Panc1 (cell line): Measurements from ENCODE around the gene C19orf38. TPM values are rescaled to one million over a fixed set of nuclear protein-coding genes. Genes with fewer than 3 reads are reported as not detected.

Source experiments
- ATAC-seq: fragments of 200-7000 bp; cut with Tn5 transposase; 2 replicates; pipeline ENCODE4 v1.9.1; 2020; ENCODE audit warnings: mild to moderate bottlenecking, moderate library complexity
- BruUV-seq: library from RNA; stranded (reverse); fragments of 400-500 nt; replicated peaks from 2 replicates; lab custom pipeline; 2021; lab: Mats Ljungman, UMichigan
- CTCF ChIA-PET: fragments of 300-600 bp; sonication (Branson Sonifier 250); formaldehyde crosslinking; loops from one replicate; lab custom pipeline; 2022; ENCODE audit warnings: antibody characterized with exemption; lab: Charles Lee
- POLR2A ChIA-PET: fragments of 300-600 bp; sonication (Branson Sonifier 250); formaldehyde crosslinking; loops from one replicate; lab custom pipeline; 2022; ENCODE audit warnings: antibody characterized with exemption; lab: Charles Lee
- DNase-seq: peaks from one replicate; pipeline ENCODE4 v3.0.0-alpha.2; 2010; ENCODE audit warnings: low read depth, low spot score
- H3K27ac ChIP-seq: 2 replicates; pipeline ENCODE4 v1.5.1; 2011; ENCODE audit warnings: mild to moderate bottlenecking, low read length, inconsistent platforms
- H3K27me3 ChIP-seq: fragments of 200-500 bp; sonication (Bioruptor generic); 2 replicates; pipeline ENCODE4 v1.6.0; 2014; ENCODE audit warnings: low read length, inconsistent platforms; ENCODE audit not compliant: control insufficient read depth, insufficient read depth
- H3K36me3 ChIP-seq: fragments of 200-500 bp; sonication (Bioruptor generic); 2 replicates; pipeline ENCODE4 v1.5.1; 2014; ENCODE audit warnings: inconsistent platforms, mild to moderate bottlenecking, low read length, moderate library complexity; ENCODE audit not compliant: control insufficient read depth, insufficient read depth
- H3K4me1 ChIP-seq: 2 replicates; pipeline ENCODE4 v1.5.1; 2011; ENCODE audit warnings: inconsistent platforms, mild to moderate bottlenecking, low read length, moderate library complexity; ENCODE audit not compliant: control insufficient read depth, insufficient read depth
- H3K4me3 ChIP-seq, 2 experiments: 2 replicates each; pipeline ENCODE4 v1.5.1; 2011 to 2012; ENCODE audit warnings: low read depth in 2 of 2, low read length in 2 of 2, mild to moderate bottlenecking in 2 of 2, inconsistent platforms in 1 of 2, moderate library complexity in 1 of 2
- H3K9me3 ChIP-seq: fragments of 200-500 bp; sonication (Bioruptor generic); 2 replicates; pipeline ENCODE4 v1.5.1; 2014; ENCODE audit warnings: low read depth, mild to moderate bottlenecking, inconsistent platforms, low read length, moderate library complexity; ENCODE audit not compliant: control insufficient read depth, insufficient read depth
- CTCF ChIP-seq: fragments of 450-650 bp; IDR thresholded peaks from 2 replicates; pipeline ENCODE4 v1.5.1; 2017; ENCODE audit warnings: mild to moderate bottlenecking
- POLR2AphosphoS5 ChIP-seq: IDR thresholded peaks from 2 replicates; pipeline ENCODE4 v1.6.1; 2012; ENCODE audit warnings: mild to moderate bottlenecking, low read depth, low read length, moderate library complexity
- REST ChIP-seq, 2 experiments: IDR thresholded peaks; 2 replicates each; pipeline ENCODE4 v1.6.1; 2011 to 2012; ENCODE audit warnings: low read depth in 2 of 2, control low read depth in 1 of 2, low read length in 1 of 2, mild to moderate bottlenecking in 1 of 2, moderate library complexity in 1 of 2; ENCODE audit not compliant: insufficient read depth in 1 of 2
- SIN3A ChIP-seq: IDR thresholded peaks from 2 replicates; pipeline ENCODE4 v1.6.1; 2012; ENCODE audit warnings: low read depth, mild to moderate bottlenecking, low read length, moderate library complexity, borderline replicate concordance; ENCODE audit not compliant: insufficient read depth
- TCF7L2 ChIP-seq: IDR thresholded peaks from 2 replicates; pipeline ENCODE4 v1.6.1; 2011; ENCODE audit warnings: mild to moderate bottlenecking, low read depth, low read length, inconsistent platforms
- in situ Hi-C: cut with HindIII; loops from 2 replicates; pipeline ENCODE4 v1.10.0; 2016; ENCODE audit warnings: low sequenced_read_pairs, low pct_unique_long_range_greater_than_20kb
- intact Hi-C: fragments of 100-400 bp; cut with micrococcal nuclease; formaldehyde crosslinking; loops from one replicate; pipeline ENCODE4 v1.10.0; 2022; ENCODE audit not compliant: unreplicated experiment
- total RNA-seq: library from RNA; stranded (reverse); gene quantifications from one replicate; pipeline ENCODE4 v1.2.1, GENCODE V29; 2021; ENCODE audit not compliant: unreplicated experiment

The C19orf38 gene
- total RNA-seq, 1 experiment from 2014 or later, result not detected

GRCh38 chr19:10812902-10813404 is 35.3 kb upstream of the C19orf38 start:
- no peaks in the 10 kb centered on the region for H3K36me3 ChIP-seq
- H3K27me3 ChIP-seq, result no peaks in the 10 kb centered on the region
- ATAC-seq, result peak; percentile 55
- H3K4me1 ChIP-seq, result no peaks in the 10 kb centered on the region
- intact Hi-C loops (no loop called here), in situ Hi-C loops (no loop called here)
- no peaks in the 10 kb centered on the region for H3K9me3 ChIP-seq
- TF ChIP-seq REST (IDR thresholded peaks at IDR 0.05; ENCODE audit: insufficient read depth in 1 of 2, low read depth in 2 of 2, low read length in 1 of 2), result no peak
- no peak for TF ChIP-seq CTCF
- no peak for TF ChIP-seq SIN3A
- ChIA-PET CTCF (no interaction called here), POLR2A (no interaction called here)
- no peak overlapping the region for H3K4me3 ChIP-seq
- no TSS peak for BruUV-seq
- DNase-seq, result no peak
- no peak overlapping the region for H3K27ac ChIP-seq

- H3K4me1 ChIP-seq, result no peaks in the 10 kb centered on the region
- BruUV-seq, result no TSS peak
- DNase-seq (no peak), ATAC-seq (no peak)
- H3K4me3 ChIP-seq, result no peak overlapping the region
- no peak overlapping the region for H3K27ac ChIP-seq
- no peaks in the 10 kb centered on the region for H3K9me3 ChIP-seq
- ChIA-PET CTCF (no interaction called here), POLR2A (no interaction called here)
- H3K36me3 ChIP-seq, result no peaks in the 10 kb centered on the region
- in situ Hi-C loops, result no loop called here
- H3K27me3 ChIP-seq, result no peaks in the 10 kb centered on the region
- intact Hi-C loops, result no loop called here
- TF ChIP-seq POLR2AphosphoS5, result no peak
- no peak for TF ChIP-seq SIN3A
- no peak for TF ChIP-seq CTCF
- no peak for TF ChIP-seq REST (IDR thresholded peaks at IDR 0.05; ENCODE audit: insufficient read depth in 1 of 2, low read depth in 2 of 2, low read length in 1 of 2)
- no peak for TF ChIP-seq TCF7L2
Measured at GRCh38 chr19:10815007-10815536, 33.1 kb upstream of the C19orf38 start.
